IPS-NIHi7 (cell line): ENCODE data around the gene SFXN1.
A peak's percentile ranks its signal among the peaks of the same experiment; 100 is the strongest.

Source experiments
- DNase-seq: peaks from one replicate; pipeline ENCODE4 v3.0.0; 2012; ENCODE audit warnings: mixed read lengths; ENCODE audit errors: extremely low spot score

Gene SFXN1

GRCh38 chr5:175573493-175574269, 95.3 kb downstream of the SFXN1 start:
- peak; percentile 52 for DNase-seq

- no peak for DNase-seq
Observed at GRCh38 chr5:175575301-175575700, 96.9 kb downstream of the SFXN1 start.

- no peak for DNase-seq
Observed at GRCh38 chr5:175576096-175576495, 97.7 kb downstream of the SFXN1 start.

DNA sequence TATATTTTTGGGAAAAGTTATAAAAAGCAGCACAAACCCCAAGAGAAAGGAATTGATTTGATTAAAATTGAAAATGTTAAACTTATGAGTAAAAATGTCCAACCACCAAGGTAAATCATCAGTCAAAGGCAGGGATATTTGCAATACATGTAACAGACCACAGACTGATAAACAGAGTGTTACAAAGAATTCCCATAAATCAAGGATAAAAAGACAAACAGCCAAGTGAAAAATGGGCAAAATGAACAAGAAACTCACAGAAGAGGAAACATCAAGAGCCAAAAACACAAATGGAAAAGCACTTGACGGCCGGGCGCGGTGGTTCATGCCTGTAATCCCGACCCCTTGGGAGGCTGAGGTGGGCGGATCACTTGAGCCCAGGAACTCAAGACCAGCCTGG, 98.2 kb downstream of the SFXN1 start:
- DNase-seq = no peak
